Activated naive CD8-positive, alpha-beta T cell treated with anti-CD3 and anti-CD28 coated beads, Interleukin-2, amount 50 U/mL, for 24 hours (primary cell): ENCODE data around the gene VWA8.
"Not testable (repeated sequence)": the region's sequence is repeated elsewhere in the genome, so short reads cannot be mapped to it uniquely, and the experiment has no call there.

Experiments used
- ATAC-seq: fragments of 150-1000 bp; cut with Tn5 transposase; one replicate; pipeline ENCODE4 v1.10.0; 2021
- DNase-seq: peaks from one replicate; pipeline ENCODE4 v3.0.0; 2021
- H3K27ac Mint-ChIP-seq: one replicate; pipeline ENCODE4 v1.8.0; 2021; ENCODE audit warnings: mild to moderate bottlenecking, mixed read lengths
- H3K27me3 Mint-ChIP-seq: one replicate; pipeline ENCODE4 v1.8.0; 2021; ENCODE audit warnings: mixed read lengths
- H3K36me3 Mint-ChIP-seq: one replicate; pipeline ENCODE4 v1.8.0; 2021; ENCODE audit warnings: low read depth, mixed read lengths
- H3K4me1 Mint-ChIP-seq: one replicate; pipeline ENCODE4 v1.8.0; 2021; ENCODE audit warnings: mixed read lengths
- H3K4me3 Mint-ChIP-seq: one replicate; pipeline ENCODE4 v1.8.0; 2021; ENCODE audit warnings: mild to moderate bottlenecking, moderate library complexity, mixed read lengths
- H3K9me3 Mint-ChIP-seq: one replicate; pipeline ENCODE4 v1.8.0; 2021; ENCODE audit warnings: mixed read lengths

Gene VWA8

DNA sequence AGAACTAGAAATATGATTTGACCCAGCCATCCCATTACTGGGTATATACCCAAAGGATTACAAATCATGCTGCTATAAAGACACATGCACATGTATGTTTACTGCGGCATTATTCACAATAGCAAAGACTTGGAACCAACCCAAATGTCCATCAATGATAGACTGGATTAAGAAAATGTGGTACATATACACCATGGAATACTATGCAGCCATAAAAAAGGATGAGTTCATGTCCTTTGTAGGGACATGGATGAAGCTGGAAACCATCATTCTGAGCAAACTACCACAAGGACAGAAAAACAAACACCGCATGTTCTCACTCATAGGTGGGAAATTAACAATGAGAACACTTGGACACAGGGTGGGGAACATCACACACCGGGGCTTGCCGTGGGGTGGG, 38.0 kb downstream of the VWA8 start:
- H3K27ac Mint-ChIP-seq, H3K27me3 Mint-ChIP-seq, H3K4me3 Mint-ChIP-seq, ATAC-seq, DNase-seq: not testable (repeated sequence)
- Mint-ChIP-seq H3K4me1 (peaks cover 69% of the 10 kb centered on the region), H3K9me3 (peaks cover 29% of the 10 kb centered on the region), H3K36me3 (peaks cover 67% of the 10 kb centered on the region)

DNA sequence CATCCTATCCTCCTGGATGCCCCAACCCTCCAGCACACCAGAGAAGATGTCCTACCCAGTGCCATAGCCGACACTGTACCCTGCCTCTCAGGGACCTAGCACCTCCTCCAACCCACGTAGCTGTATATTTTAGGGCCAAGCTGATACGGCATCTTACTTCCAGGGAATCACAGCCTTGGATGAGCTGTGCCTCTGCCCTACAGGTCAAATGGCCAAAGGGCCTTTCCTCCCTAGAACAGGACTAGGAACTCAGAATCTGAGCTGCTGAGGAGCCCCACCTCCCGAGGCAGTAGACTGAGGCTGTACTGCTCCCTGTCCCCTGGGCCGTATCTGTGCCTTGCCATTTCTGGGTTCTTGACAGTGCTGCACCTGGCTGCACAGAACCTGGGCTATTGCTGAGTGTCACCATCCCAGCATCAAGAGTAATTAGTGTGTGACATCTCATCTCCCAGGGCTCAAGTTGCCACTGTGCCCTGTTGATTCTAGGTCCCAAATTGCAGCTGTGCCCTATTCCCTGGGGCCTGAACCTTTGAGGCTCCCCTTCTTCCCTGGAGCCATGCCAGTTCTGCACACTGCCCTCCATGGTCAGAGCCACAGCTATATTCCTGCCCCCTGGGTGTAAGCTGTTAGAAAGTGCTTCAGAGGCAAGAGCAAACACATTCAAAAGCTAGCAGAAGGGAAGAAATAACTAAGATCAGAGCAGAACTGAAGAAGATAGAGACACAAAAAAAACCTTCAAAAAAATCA, 41.0 kb downstream of the VWA8 start:
- Mint-ChIP-seq H3K4me3 (no peak overlapping the region), H3K27ac (peak overlapping the region; percentile 43), H3K9me3 (peaks cover 21% of the 10 kb centered on the region), H3K4me1 (peaks cover 73% of the 10 kb centered on the region), H3K27me3 (no peaks in the 10 kb centered on the region), H3K36me3 (peaks cover 48% of the 10 kb centered on the region)
- ATAC-seq (no peak), DNase-seq (no peak)

DNA sequence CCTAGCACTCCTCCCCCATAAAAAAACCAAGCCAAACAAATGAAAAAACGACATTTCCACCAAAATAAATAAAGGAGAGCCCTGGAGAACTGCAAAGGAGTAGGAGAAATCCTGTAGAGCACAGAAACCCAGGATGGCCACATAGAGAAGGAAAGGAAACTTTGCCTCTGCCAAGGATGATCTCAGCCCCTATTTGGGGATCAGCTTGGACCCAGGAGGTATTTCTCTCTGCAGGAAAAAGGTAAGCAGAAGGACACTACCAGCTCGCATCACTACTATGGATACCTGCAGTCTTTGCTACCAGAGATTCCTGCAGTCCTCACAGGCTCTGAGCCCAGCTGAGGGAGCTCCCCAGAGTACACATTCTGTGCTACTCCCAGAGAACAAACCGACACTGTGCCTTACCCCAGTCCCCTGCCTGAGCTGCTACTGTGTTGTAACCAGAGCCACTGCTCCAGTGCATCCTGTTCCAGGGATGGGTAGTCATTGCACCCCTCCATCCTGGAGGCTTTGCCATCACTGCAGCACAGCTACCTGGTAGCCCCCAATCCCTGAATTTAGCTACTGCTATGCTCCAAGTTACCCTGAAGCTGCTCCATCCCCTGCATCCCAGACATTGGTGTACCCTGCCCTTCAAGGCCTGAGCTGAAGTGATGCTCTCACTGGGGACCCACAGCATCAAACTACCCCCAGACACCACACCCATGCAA, 41.7 kb downstream of the VWA8 start:
- peaks cover 45% of the 10 kb centered on the region for H3K36me3 Mint-ChIP-seq
- H3K9me3 Mint-ChIP-seq = peaks cover 16% of the 10 kb centered on the region
- H3K27me3 Mint-ChIP-seq = no peaks in the 10 kb centered on the region
- no peak overlapping the region for H3K4me3 Mint-ChIP-seq
- peaks cover 73% of the 10 kb centered on the region for H3K4me1 Mint-ChIP-seq
- no peak for DNase-seq
- no peak for ATAC-seq
- peak overlapping the region; percentile 43 for H3K27ac Mint-ChIP-seq

DNA sequence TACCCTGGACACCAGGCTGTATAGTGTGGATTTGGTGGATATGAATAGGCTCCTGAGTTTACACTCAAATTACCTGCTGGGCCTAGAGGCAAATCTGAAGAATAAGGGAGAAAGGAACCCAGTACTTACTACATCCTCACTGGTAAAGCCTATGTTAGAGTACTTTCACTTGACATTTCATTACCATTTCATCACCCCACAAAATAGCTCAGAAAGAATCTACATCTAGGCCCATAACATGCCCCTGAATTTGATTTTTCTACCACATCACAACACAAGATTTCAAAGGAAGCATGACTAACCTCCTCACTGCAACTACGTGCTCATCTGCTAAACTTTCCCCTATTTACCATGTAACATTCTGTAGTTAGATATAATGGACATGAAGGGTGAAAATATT, 43.3 kb downstream of the VWA8 start:
- Mint-ChIP-seq H3K4me1 (peaks cover 69% of the 10 kb centered on the region), H3K4me3 (peak overlapping the region; percentile 65)
- no peak for DNase-seq

DNA sequence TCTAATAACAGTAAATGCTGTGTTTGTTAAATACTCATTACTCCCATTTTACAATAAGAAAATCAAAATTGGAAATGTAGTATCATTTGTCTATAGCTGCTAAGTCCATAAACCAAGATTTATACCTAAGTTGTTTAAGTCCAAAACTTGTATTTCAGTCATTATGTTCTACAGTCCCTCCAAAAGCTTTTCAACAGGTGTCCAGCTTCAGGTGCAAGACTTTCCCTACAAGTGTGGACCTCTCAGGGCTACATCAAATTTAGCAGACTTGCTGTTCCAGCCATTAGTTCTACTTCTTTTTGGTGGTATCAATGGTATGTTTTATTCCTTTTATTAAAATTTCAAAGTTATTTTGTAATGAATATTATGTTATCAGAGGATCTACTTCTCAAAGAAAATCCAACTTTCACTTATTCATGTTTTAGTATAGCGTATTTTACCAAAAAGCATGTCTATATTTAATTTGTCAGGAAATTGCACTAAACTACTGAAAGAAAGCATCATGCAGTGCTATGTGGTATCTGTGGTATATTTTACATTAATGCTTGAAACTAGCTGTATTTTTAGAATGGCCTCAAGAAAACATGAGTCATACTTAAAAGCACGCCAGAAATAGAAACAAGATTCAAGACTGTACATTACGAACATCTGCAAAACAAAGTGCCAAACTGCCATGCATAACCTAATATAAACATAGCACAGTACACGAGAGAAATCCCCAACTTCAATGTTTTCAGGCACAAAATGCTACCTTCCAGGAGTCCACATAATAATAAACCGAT, 44.5 kb downstream of the VWA8 start:
- Mint-ChIP-seq H3K4me1 (peaks cover 65% of the 10 kb centered on the region), H3K4me3 (peak overlapping the region; percentile 74), H3K9me3 (peaks cover 2% of the 10 kb centered on the region), H3K27me3 (no peaks in the 10 kb centered on the region), H3K36me3 (peaks cover 23% of the 10 kb centered on the region), H3K27ac (peak overlapping the region; percentile 95)
- ATAC-seq (peak; percentile 66), DNase-seq (no peak)

More for the DNA sequence above, 43.3 kb downstream of the VWA8 start:
- ATAC-seq = peak; percentile 93
- Mint-ChIP-seq H3K9me3 (peaks cover 7% of the 10 kb centered on the region), H3K36me3 (peaks cover 33% of the 10 kb centered on the region), H3K27ac (peak overlapping the region; percentile 93), H3K27me3 (no peaks in the 10 kb centered on the region)

- ATAC-seq = no peak
- peaks cover 56% of the 10 kb centered on the region for H3K4me1 Mint-ChIP-seq
- peak overlapping the region; percentile 95 for H3K27ac Mint-ChIP-seq
- H3K9me3 Mint-ChIP-seq = no peaks in the 10 kb centered on the region
- DNase-seq = no peak
- H3K36me3 Mint-ChIP-seq = peaks cover 17% of the 10 kb centered on the region
- no peaks in the 10 kb centered on the region for H3K27me3 Mint-ChIP-seq
- H3K4me3 Mint-ChIP-seq = no peak overlapping the region
Observed at GRCh38 chr13:41915081-41915480, 45.8 kb downstream of the VWA8 start.

DNA sequence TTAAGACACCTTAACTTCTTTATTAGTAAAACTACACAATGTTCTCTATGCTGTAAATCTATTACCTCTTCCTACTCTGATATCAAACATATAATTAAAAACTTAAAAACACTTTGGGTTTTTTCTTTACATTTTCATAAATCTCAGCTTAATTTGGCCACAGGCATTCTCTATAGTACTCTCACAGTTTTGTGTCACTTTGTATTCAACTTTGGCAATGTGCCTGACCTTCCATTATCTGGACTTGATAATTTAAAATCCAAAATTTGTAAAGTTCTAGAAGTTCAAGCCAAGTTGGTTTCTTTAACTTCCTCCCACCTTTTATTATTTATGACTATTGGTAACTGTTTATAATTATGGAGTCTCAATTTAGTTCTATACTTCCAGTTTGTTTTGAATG, 46.4 kb downstream of the VWA8 start:
- no peaks in the 10 kb centered on the region for H3K9me3 Mint-ChIP-seq
- H3K4me1 Mint-ChIP-seq = peaks cover 51% of the 10 kb centered on the region
- H3K27ac Mint-ChIP-seq = no peak overlapping the region
- ATAC-seq (no peak), DNase-seq (no peak)
- no peak overlapping the region for H3K4me3 Mint-ChIP-seq
- peaks cover 18% of the 10 kb centered on the region for H3K36me3 Mint-ChIP-seq
- H3K27me3 Mint-ChIP-seq = no peaks in the 10 kb centered on the region

DNA sequence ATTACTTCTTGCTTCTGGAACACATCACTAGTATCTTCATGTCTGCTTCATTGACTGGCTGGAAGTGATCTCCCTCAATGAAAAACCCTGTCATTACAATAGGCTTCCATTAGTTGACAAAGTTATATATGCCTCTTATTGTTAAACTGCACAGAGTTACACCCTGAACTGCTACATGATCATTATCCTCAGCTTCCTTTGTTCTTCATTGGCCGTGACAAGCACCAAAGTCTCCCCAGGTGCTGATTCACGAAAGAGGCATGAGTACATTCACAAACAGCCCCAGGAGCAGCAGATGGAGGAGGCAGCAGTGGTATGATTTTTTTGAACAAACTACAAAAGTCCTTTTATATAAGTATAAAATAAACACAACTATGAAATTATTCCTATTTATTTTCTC, 51.4 kb downstream of the VWA8 start:
- Mint-ChIP-seq H3K9me3 (no peaks in the 10 kb centered on the region), H3K4me3 (no peak overlapping the region), H3K27ac (no peak overlapping the region), H3K36me3 (peaks cover 45% of the 10 kb centered on the region), H3K4me1 (peaks cover 9% of the 10 kb centered on the region), H3K27me3 (no peaks in the 10 kb centered on the region)
- ATAC-seq (no peak), DNase-seq (no peak)

DNA sequence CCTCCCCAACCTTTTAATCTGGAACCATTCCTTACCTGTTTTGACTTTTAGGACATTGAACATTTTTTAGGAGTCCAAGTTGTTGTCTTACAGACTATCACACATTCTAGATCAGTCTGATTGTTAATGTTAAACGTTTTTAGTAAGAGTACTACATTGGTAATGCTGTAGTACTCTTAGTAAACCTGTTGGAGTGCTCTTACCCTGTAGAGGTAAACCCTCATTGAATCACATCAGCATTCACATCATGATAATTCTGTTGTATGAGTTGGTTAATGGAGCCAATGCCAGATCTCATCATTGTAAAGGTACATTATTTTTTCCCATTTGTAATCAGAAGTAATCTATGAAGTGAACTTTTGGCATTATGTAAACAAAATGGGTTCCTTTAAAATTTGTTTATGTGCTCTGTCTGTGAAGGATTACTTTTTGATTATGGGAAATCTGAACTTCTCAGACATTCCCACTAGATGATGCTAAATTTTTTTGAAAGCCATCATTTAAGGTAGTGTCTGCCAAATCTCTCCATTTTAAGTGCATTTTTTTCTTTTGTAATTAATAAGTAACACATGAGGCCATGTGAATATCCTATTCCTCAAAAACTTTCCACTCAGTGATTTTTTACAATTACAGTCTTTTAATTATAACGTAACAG, 55.2 kb downstream of the VWA8 start:
- ATAC-seq = peak; percentile 97
- Mint-ChIP-seq H3K27ac (no peak overlapping the region), H3K4me3 (no peak overlapping the region)

GRCh38 chr13:41900918-41901317, 60.0 kb downstream of the VWA8 start:
- H3K4me3 Mint-ChIP-seq = no peak overlapping the region
- peaks cover 22% of the 10 kb centered on the region for H3K36me3 Mint-ChIP-seq
- ATAC-seq = peak; percentile 72
- H3K27ac Mint-ChIP-seq = peak overlapping the region; percentile 25
- H3K27me3 Mint-ChIP-seq = no peaks in the 10 kb centered on the region
- no peaks in the 10 kb centered on the region for H3K9me3 Mint-ChIP-seq
- no peak for DNase-seq
- H3K4me1 Mint-ChIP-seq = peaks cover 10% of the 10 kb centered on the region

More for the DNA sequence above, 55.2 kb downstream of the VWA8 start:
- H3K9me3 Mint-ChIP-seq = no peaks in the 10 kb centered on the region
- peaks cover 12% of the 10 kb centered on the region for H3K4me1 Mint-ChIP-seq
- no peak for DNase-seq
- peaks cover 41% of the 10 kb centered on the region for H3K36me3 Mint-ChIP-seq
- H3K27me3 Mint-ChIP-seq = no peaks in the 10 kb centered on the region

GRCh38 chr13:41898411-41898810, 62.5 kb downstream of the VWA8 start:
- not testable (repeated sequence) for ATAC-seq, H3K4me1 Mint-ChIP-seq, H3K4me3 Mint-ChIP-seq, H3K9me3 Mint-ChIP-seq, H3K27me3 Mint-ChIP-seq, H3K27ac Mint-ChIP-seq, DNase-seq
- peaks cover 27% of the 10 kb centered on the region for H3K36me3 Mint-ChIP-seq

- no peak overlapping the region for H3K4me3 Mint-ChIP-seq
- H3K27ac Mint-ChIP-seq = no peak overlapping the region
- peaks cover 32% of the 10 kb centered on the region for H3K36me3 Mint-ChIP-seq
- no peaks in the 10 kb centered on the region for H3K9me3 Mint-ChIP-seq
- no peak for ATAC-seq
- no peaks in the 10 kb centered on the region for H3K27me3 Mint-ChIP-seq
- peaks cover 10% of the 10 kb centered on the region for H3K4me1 Mint-ChIP-seq
- no peak for DNase-seq
Observed at GRCh38 chr13:41897126-41897525, 63.8 kb downstream of the VWA8 start.

DNA sequence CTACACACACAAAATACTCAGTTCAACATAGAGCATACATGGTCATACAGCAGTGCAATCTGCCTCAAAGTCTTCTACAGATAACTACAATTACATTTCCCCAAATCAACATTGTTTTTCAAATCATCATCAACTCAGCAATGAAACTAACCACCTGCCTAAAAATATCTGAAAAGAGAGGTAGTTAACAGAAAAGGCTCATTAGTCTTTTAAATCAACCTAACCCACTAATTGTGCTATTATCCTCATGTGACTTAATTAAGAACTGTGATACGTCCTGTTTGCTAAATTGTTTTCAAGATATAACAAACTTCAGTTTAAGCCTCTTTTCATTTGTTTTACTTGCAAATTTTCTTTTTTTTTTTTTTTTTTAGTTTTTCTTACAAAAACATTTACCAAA, 65.4 kb downstream of the VWA8 start:
- DNase-seq = no peak
- Mint-ChIP-seq H3K36me3 (peaks cover 38% of the 10 kb centered on the region), H3K4me3 (no peak overlapping the region), H3K27me3 (no peaks in the 10 kb centered on the region), H3K4me1 (no peaks in the 10 kb centered on the region), H3K9me3 (no peaks in the 10 kb centered on the region), H3K27ac (no peak overlapping the region)
- no peak for ATAC-seq

DNA sequence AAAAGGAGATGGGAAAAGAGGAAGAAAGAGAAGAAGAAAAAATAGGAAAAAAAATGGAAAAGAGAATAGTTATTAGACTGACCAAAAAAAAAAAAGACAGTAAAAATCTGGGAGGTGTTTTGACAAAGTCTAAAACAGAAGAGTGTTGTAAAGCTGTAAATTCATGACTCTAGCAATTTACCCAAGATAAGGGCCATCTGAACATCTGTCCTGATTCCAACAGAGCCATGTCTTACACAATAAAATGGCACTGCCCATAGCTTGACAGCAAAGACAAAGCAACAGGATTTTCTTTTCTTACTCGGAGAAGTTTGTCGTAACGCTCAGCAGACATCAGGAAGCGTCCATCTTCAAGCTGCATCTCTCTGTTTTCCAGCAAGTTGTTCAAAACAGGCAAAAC, 69.8 kb downstream of the VWA8 start:
- Mint-ChIP-seq H3K27me3 (no peaks in the 10 kb centered on the region), H3K27ac (no peak overlapping the region), H3K9me3 (no peaks in the 10 kb centered on the region), H3K36me3 (peaks cover 48% of the 10 kb centered on the region), H3K4me3 (no peak overlapping the region), H3K4me1 (no peaks in the 10 kb centered on the region)
- no peak for ATAC-seq
- DNase-seq = no peak
